SU-DHL-6 (cell line): ENCODE results near the gene GAD2.

ENCODE experiments used
- H2AFZ ChIP-seq: fragments of 200-600 bp; sonication (generic); 2 replicates; pipeline ENCODE4 v1.6.1; 2014; ENCODE audit warnings: low read depth, mild to moderate bottlenecking, moderate library complexity, mixed read lengths, antibody characterized with exemption, low read length; ENCODE audit not compliant: severe bottlenecking
- H3F3A ChIP-seq: fragments of 200-600 bp; shearing (Covaris generic); 2 replicates; pipeline ENCODE4 v1.6.0; 2016; ENCODE audit warnings: antibody characterized with exemption, mild to moderate bottlenecking; ENCODE audit not compliant: insufficient read depth
- H3K27ac ChIP-seq: fragments of 200-600 bp; sonication (generic); 2 replicates; pipeline ENCODE4 v1.5.1; 2016; ENCODE audit warnings: low read depth, mild to moderate bottlenecking, low read length, moderate library complexity, mixed read lengths
- H3K27me3 ChIP-seq: fragments of 200-600 bp; sonication (generic), shearing (Covaris generic); 2 replicates; pipeline ENCODE4 v1.6.0; 2014; ENCODE audit warnings: mild to moderate bottlenecking, low read length
- H3K36me3 ChIP-seq: fragments of 200-600 bp; sonication (generic); 2 replicates; pipeline ENCODE4 v1.6.1; 2014; ENCODE audit warnings: mild to moderate bottlenecking, low read length, mixed read lengths
- H3K4me2 ChIP-seq: fragments of 300-600, 200-600 bp; shearing (Covaris generic), sonication (generic); 2 replicates; pipeline ENCODE4 v1.6.0; 2014; ENCODE audit warnings: low read length, low read depth, mild to moderate bottlenecking; ENCODE audit not compliant: poor library complexity, severe bottlenecking
- H3K4me3 ChIP-seq: fragments of 200-600 bp; sonication (generic); 2 replicates; pipeline ENCODE4 v1.5.1; 2014; ENCODE audit warnings: antibody characterized with exemption, low read length, mild to moderate bottlenecking, mixed read lengths; ENCODE audit not compliant: insufficient read depth, poor library complexity, severe bottlenecking
- H3K79me2 ChIP-seq: fragments of 200-600 bp; sonication (generic); 2 replicates; pipeline ENCODE4 v1.6.1; 2014; ENCODE audit warnings: mild to moderate bottlenecking, low read length, moderate library complexity; ENCODE audit not compliant: insufficient read depth
- H3K9ac ChIP-seq: fragments of 200-600 bp; sonication (generic); 2 replicates; pipeline ENCODE4 v1.7.0; 2014; ENCODE audit warnings: mild to moderate bottlenecking, low read length
- H3K9me2 ChIP-seq: fragments of 200-600 bp; sonication (generic); replicated peaks from 2 replicates; pipeline ENCODE4 v1.6.1; 2014; ENCODE audit warnings: low read length; ENCODE audit not compliant: insufficient read depth
- H3K9me3 ChIP-seq: fragments of 200-600 bp; sonication (generic); 2 replicates; pipeline ENCODE4 v1.6.1; 2014; ENCODE audit warnings: low read length, mixed read lengths; ENCODE audit not compliant: insufficient read depth
- H4K20me1 ChIP-seq: fragments of 200-600 bp; sonication (generic); 2 replicates; pipeline ENCODE4 v1.6.1; 2014; ENCODE audit warnings: low read depth, mild to moderate bottlenecking, antibody characterized with exemption, low read length, moderate library complexity, mixed read lengths
- EZH2phosphoT487 ChIP-seq: fragments of 200-600 bp; sonication (generic), shearing (Covaris generic); conservative IDR thresholded peaks from 2 replicates; pipeline ENCODE4 v1.6.1; 2018; ENCODE audit warnings: mild to moderate bottlenecking, antibody characterized with exemption, low read length, moderate library complexity, mixed read lengths
- TF ChIP-seq, protein P1 (sequence below): fragments of 200-600 bp; sonication (generic); IDR thresholded peaks from one replicate; pipeline ENCODE4 v1.5.1; 2017; ENCODE audit warnings: antibody characterized with exemption, mild to moderate bottlenecking, low read length, moderate library complexity; ENCODE audit not compliant: insufficient read depth, poor library complexity, severe bottlenecking

GAD2 gene

DNA sequence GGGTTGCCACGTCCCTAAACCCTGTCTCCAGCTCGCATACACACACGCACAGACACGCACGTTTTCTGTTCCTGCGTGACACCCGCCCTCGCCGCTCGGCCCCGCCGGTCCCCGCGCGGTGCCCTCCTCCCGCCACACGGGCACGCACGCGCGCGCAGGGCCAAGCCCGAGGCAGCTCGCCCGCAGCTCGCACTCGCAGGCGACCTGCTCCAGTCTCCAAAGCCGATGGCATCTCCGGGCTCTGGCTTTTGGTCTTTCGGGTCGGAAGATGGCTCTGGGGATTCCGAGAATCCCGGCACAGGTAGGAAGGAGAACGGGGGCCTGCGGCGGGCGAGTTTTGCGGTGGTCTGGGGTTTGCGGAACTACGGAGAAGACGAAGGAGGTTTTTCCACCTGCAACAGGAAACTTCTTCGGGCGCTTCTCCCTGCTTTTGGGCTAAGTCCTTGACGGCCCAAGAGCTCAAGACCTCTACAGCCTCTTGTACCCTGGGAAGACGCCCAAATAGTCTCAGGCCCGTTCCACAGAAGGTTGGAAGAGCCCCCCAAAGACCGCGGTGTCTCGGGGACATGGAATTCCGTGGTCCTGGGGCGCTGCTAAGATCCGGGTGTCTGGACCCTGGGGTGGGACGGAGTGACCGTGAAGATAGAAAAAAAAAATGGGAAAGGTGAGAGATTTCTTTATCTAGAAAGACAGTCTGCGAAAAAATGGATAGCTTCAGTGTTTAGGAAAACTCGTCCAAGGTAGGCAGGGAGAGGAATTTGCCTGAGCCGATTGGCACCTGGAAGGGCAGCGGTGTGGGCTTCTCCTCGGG is at the start of gene GAD2:
GAD2 (plus strand) TSS at position 190 of the 811 bp plus-strand sequence; CDS start at position 226, 36 bp downstream.
- Histone ChIP-seq H3F3A (no peaks in the 10 kb centered on the region), H3K4me2 (no peak within 1 kb of the TSS), H4K20me1 (no peaks in the 10 kb centered on the region), H3K9me2 (no peaks in the 10 kb centered on the region), H3K36me3 (no peaks in the 10 kb centered on the region), H3K79me2 (no peaks in the 10 kb centered on the region), H2AFZ (no peak within 1 kb of the TSS), H3K9ac (no peak within 1 kb of the TSS), H3K27ac (no peak within 1 kb of the TSS), H3K9me3 (no peaks in the 10 kb centered on the region), H3K27me3 (no peaks in the 10 kb centered on the region), H3K4me3 (no peak within 1 kb of the TSS)
- TF ChIP-seq EZH2phosphoT487: no peak
- TF ChIP-seq, protein P1, sequence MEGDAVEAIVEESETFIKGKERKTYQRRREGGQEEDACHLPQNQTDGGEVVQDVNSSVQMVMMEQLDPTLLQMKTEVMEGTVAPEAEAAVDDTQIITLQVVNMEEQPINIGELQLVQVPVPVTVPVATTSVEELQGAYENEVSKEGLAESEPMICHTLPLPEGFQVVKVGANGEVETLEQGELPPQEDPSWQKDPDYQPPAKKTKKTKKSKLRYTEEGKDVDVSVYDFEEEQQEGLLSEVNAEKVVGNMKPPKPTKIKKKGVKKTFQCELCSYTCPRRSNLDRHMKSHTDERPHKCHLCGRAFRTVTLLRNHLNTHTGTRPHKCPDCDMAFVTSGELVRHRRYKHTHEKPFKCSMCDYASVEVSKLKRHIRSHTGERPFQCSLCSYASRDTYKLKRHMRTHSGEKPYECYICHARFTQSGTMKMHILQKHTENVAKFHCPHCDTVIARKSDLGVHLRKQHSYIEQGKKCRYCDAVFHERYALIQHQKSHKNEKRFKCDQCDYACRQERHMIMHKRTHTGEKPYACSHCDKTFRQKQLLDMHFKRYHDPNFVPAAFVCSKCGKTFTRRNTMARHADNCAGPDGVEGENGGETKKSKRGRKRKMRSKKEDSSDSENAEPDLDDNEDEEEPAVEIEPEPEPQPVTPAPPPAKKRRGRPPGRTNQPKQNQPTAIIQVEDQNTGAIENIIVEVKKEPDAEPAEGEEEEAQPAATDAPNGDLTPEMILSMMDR: no peak

- Histone ChIP-seq H3K79me2 (no peaks in the 10 kb centered on the region), H3K9me2 (no peaks in the 10 kb centered on the region), H3K4me3 (no peak overlapping the region), H4K20me1 (no peaks in the 10 kb centered on the region), H2AFZ (no peak overlapping the region), H3F3A (no peaks in the 10 kb centered on the region), H3K36me3 (no peaks in the 10 kb centered on the region), H3K9ac (no peak overlapping the region), H3K9me3 (no peaks in the 10 kb centered on the region), H3K27ac (no peak overlapping the region), H3K27me3 (no peaks in the 10 kb centered on the region), H3K4me2 (no peak overlapping the region)
- TF ChIP-seq EZH2phosphoT487: no peak
Observed at GRCh38 chr10:26169466-26169865, 47.1 kb upstream of the GAD2 start.

GRCh38 chr10:26172131-26172530 is 44.4 kb upstream of the GAD2 start:
- Histone ChIP-seq H2AFZ (no peak overlapping the region), H3K4me3 (no peak overlapping the region), H3K79me2 (no peaks in the 10 kb centered on the region), H4K20me1 (no peaks in the 10 kb centered on the region), H3K9me2 (no peaks in the 10 kb centered on the region), H3F3A (no peaks in the 10 kb centered on the region), H3K27ac (no peak overlapping the region), H3K9me3 (no peaks in the 10 kb centered on the region), H3K4me2 (no peak overlapping the region), H3K27me3 (no peaks in the 10 kb centered on the region), H3K36me3 (no peaks in the 10 kb centered on the region), H3K9ac (no peak overlapping the region)
- TF ChIP-seq EZH2phosphoT487: no peak
- TF ChIP-seq, protein P1: no peak

- Histone ChIP-seq H3K9ac (no peak overlapping the region), H3K27me3 (no peaks in the 10 kb centered on the region), H3K9me2 (no peaks in the 10 kb centered on the region), H3K9me3 (no peaks in the 10 kb centered on the region), H3K4me2 (no peak overlapping the region), H3F3A (no peaks in the 10 kb centered on the region), H2AFZ (no peak overlapping the region), H3K27ac (no peak overlapping the region), H3K4me3 (no peak overlapping the region), H4K20me1 (no peaks in the 10 kb centered on the region), H3K36me3 (no peaks in the 10 kb centered on the region), H3K79me2 (no peaks in the 10 kb centered on the region)
- no peak for TF ChIP-seq EZH2phosphoT487
- TF ChIP-seq, protein P1: no peak
Observed at GRCh38 chr10:26173837-26174236, 42.7 kb upstream of the GAD2 start.
